ENCODE data around the gene ZNF439. TPM values are rescaled to one million over a fixed set of nuclear protein-coding genes. Genes with fewer than 3 reads are reported as not detected.

Gene ZNF439
- total and polyA plus RNA-seq, 2 donors (not counting 1 experiment from before 2014, with no cell fraction given): 19.7 to 48.6 TPM

GRCh38 chr19:11806354-11807098, 42.0 kb upstream of the ZNF439 start:
- Histone ChIP-seq H3K27ac (ENCODE audit: low read length in 2 of 2) (no peak overlapping the region), H3K9me3 (ENCODE audit: control extremely low read depth in 1 of 3, control insufficient read depth in 2 of 3, insufficient read depth in 1 of 3, low read length in 2 of 3) (peaks cover 12 to 26% (median 26%) of the 10 kb centered on the region in 3 donors), H3K4me3 (ENCODE audit: control extremely low read depth in 1 of 5, extremely low read depth in 1 of 5, insufficient read depth in 1 of 5, low read depth in 2 of 5, low read length in 4 of 5) (no peak overlapping the region), H3K79me2 (ENCODE audit: control insufficient read depth, insufficient read depth, low read length) (no peaks in the 10 kb centered on the region), H3K4me2 (replicated peaks; ENCODE audit: low read depth, low read length, poor library complexity, severe bottlenecking) (no peak overlapping the region), H3K27me3 (replicated peaks in 1 of 4; ENCODE audit: control extremely low read depth in 1 of 4, control insufficient read depth in 3 of 4, insufficient read depth in 4 of 4, low read length in 3 of 4) (no peaks in the 10 kb centered on the region), H4K20me1 (ENCODE audit: control insufficient read depth, insufficient read depth, low read length, poor library complexity, severe bottlenecking) (no peaks in the 10 kb centered on the region), H3K36me3 (replicated peaks in 1 of 2; ENCODE audit: control extremely low read depth in 1 of 2, control insufficient read depth in 1 of 2, extremely low read depth in 1 of 2, insufficient read depth in 2 of 2, low read length in 1 of 2) (peaks cover 0 to 3% of the 10 kb centered on the region in 2 experiments), H3K9ac (ENCODE audit: low read length) (no peak overlapping the region), H3K4me1 (ENCODE audit: control insufficient read depth in 2 of 2, insufficient read depth in 2 of 2, low read length in 2 of 2) (no peaks in the 10 kb centered on the region), H2AFZ (ENCODE audit: insufficient read depth, low read depth, low read length, poor library complexity, severe bottlenecking) (no peak overlapping the region)
- Mint-ChIP-seq H3K4me1 (no peaks in the 10 kb centered on the region), H3K4me3 (no peak overlapping the region), H3K9me3 (ENCODE audit: insufficient read depth) (peaks cover 18% of the 10 kb centered on the region), H3K27ac (no peak overlapping the region), H3K27me3 (no peaks in the 10 kb centered on the region)
- ATAC-seq (ENCODE audit: low read depth) (no peak), DNase-seq (peak; percentile 19)
- 96% methylated on average over 4 of the region's 11 CpGs for WGBS (ENCODE audit: insufficient coverage)
- POLR2A ChIA-PET: no interaction called here
- intact Hi-C loops (cut with micrococcal nuclease): no loop called here
- TF ChIP-seq, protein P1, sequence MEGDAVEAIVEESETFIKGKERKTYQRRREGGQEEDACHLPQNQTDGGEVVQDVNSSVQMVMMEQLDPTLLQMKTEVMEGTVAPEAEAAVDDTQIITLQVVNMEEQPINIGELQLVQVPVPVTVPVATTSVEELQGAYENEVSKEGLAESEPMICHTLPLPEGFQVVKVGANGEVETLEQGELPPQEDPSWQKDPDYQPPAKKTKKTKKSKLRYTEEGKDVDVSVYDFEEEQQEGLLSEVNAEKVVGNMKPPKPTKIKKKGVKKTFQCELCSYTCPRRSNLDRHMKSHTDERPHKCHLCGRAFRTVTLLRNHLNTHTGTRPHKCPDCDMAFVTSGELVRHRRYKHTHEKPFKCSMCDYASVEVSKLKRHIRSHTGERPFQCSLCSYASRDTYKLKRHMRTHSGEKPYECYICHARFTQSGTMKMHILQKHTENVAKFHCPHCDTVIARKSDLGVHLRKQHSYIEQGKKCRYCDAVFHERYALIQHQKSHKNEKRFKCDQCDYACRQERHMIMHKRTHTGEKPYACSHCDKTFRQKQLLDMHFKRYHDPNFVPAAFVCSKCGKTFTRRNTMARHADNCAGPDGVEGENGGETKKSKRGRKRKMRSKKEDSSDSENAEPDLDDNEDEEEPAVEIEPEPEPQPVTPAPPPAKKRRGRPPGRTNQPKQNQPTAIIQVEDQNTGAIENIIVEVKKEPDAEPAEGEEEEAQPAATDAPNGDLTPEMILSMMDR (IDR thresholded peaks at IDR 0.05): no peak
- no peak for TF ChIP-seq EZH2 (IDR thresholded peaks at IDR 0.05; ENCODE audit: borderline replicate concordance, insufficient read depth, low read depth, low read length, poor library complexity, severe bottlenecking)
- CTCF ChIA-PET: no interaction called here

- Mint-ChIP-seq H3K4me1 (peaks cover under 1% of the 10 kb centered on the region), H3K4me3 (no peak overlapping the region), H3K27me3 (no peaks in the 10 kb centered on the region), H3K27ac (no peak overlapping the region), H3K9me3 (ENCODE audit: insufficient read depth) (peaks cover 18% of the 10 kb centered on the region)
- DNase-seq: no peak
- Histone ChIP-seq H4K20me1 (ENCODE audit: control insufficient read depth, insufficient read depth, low read length, poor library complexity, severe bottlenecking) (no peaks in the 10 kb centered on the region), H3K4me2 (replicated peaks; ENCODE audit: low read depth, low read length, poor library complexity, severe bottlenecking) (no peak overlapping the region), H2AFZ (ENCODE audit: insufficient read depth, low read depth, low read length, poor library complexity, severe bottlenecking) (no peak overlapping the region), H3K36me3 (replicated peaks in 1 of 2; ENCODE audit: control extremely low read depth in 1 of 2, control insufficient read depth in 1 of 2, extremely low read depth in 1 of 2, insufficient read depth in 2 of 2, low read length in 1 of 2) (peaks cover 0 to 3% of the 10 kb centered on the region in 2 experiments), H3K9me3 (ENCODE audit: control extremely low read depth in 1 of 3, control insufficient read depth in 2 of 3, insufficient read depth in 1 of 3, low read length in 2 of 3) (peaks cover 12 to 26% (median 26%) of the 10 kb centered on the region in 3 donors), H3K79me2 (ENCODE audit: control insufficient read depth, insufficient read depth, low read length) (no peaks in the 10 kb centered on the region), H3K4me1 (ENCODE audit: control insufficient read depth in 2 of 2, insufficient read depth in 2 of 2, low read length in 2 of 2) (no peaks in the 10 kb centered on the region), H3K27ac (ENCODE audit: low read length in 2 of 2) (no peak overlapping the region), H3K27me3 (replicated peaks in 1 of 4; ENCODE audit: control extremely low read depth in 1 of 4, control insufficient read depth in 3 of 4, insufficient read depth in 4 of 4, low read length in 3 of 4) (no peaks in the 10 kb centered on the region), H3K9ac (ENCODE audit: low read length) (no peak overlapping the region), H3K4me3 (ENCODE audit: control extremely low read depth in 1 of 5, extremely low read depth in 1 of 5, insufficient read depth in 1 of 5, low read depth in 2 of 5, low read length in 4 of 5) (no peak overlapping the region)
- ChIA-PET CTCF (no interaction called here), POLR2A (no interaction called here)
- intact Hi-C loops (cut with micrococcal nuclease): no loop called here
- WGBS (ENCODE audit: insufficient coverage): no CpG with 5 or more reads among the region's 2 CpGs
- TF ChIP-seq, protein P1 (IDR thresholded peaks at IDR 0.05): no peak
- no peak for TF ChIP-seq EZH2 (IDR thresholded peaks at IDR 0.05; ENCODE audit: borderline replicate concordance, insufficient read depth, low read depth, low read length, poor library complexity, severe bottlenecking)
- no peak for ATAC-seq (ENCODE audit: low read depth)
Measured at GRCh38 chr19:11807099-11807380, 41.5 kb upstream of the ZNF439 start.
